OCI-LY7 (cell line): ENCODE measurements around the gene NEDD4. TPM values are rescaled to one million over a fixed set of nuclear protein-coding genes. Genes with fewer than 3 reads are reported as not detected.

Experiments used
- BruUV-seq: library from RNA; stranded (reverse); fragments of 400-500 nt; replicated peaks from 2 replicates; lab custom pipeline; 2021; lab: Mats Ljungman, UMichigan
- CTCF ChIA-PET: fragments of 300-600 bp; sonication (Branson Sonifier 250); formaldehyde crosslinking; loops from one replicate; lab custom pipeline; 2022; ENCODE audit warnings: antibody characterized with exemption; ENCODE audit not compliant: unreplicated experiment; lab: Charles Lee
- POLR2A ChIA-PET: fragments of 300-600 bp; sonication (Branson Sonifier 250); formaldehyde crosslinking; loops from one replicate; lab custom pipeline; 2022; ENCODE audit warnings: antibody characterized with exemption; lab: Charles Lee
- DNase-seq: peaks from one replicate; pipeline ENCODE4 v3.0.0-alpha.2; 2015; ENCODE audit warnings: low spot score
- H2AFZ ChIP-seq: fragments of 200-600 bp; sonication (generic), shearing (Covaris generic); 2 replicates; pipeline ENCODE4 v1.6.1; 2014; ENCODE audit warnings: mild to moderate bottlenecking, antibody characterized with exemption, low read length, moderate library complexity
- H3K27ac ChIP-seq: fragments of 200-600 bp; sonication (generic); 2 replicates; pipeline ENCODE4 v1.5.1; 2014; ENCODE audit warnings: mixed run types, low read depth, mild to moderate bottlenecking, moderate library complexity, low read length, inconsistent platforms; ENCODE audit not compliant: poor library complexity, severe bottlenecking
- H3K36me3 ChIP-seq: fragments of 200-600 bp; sonication (generic); 2 replicates; pipeline ENCODE4 v1.6.1; 2014; ENCODE audit warnings: mild to moderate bottlenecking, antibody characterized with exemption, low read length, moderate library complexity, mixed read lengths; ENCODE audit not compliant: insufficient read depth
- H3K4me1 ChIP-seq: fragments of 200-600 bp; sonication (generic); 2 replicates; pipeline ENCODE4 v1.5.1; 2014; ENCODE audit warnings: mild to moderate bottlenecking, low read length; ENCODE audit not compliant: insufficient read depth, poor library complexity, severe bottlenecking
- H3K4me2 ChIP-seq: fragments of 200-600 bp; sonication (generic); 2 replicates; pipeline ENCODE4 v1.6.1; 2014; ENCODE audit warnings: mild to moderate bottlenecking, low read length
- H3K4me3 ChIP-seq: fragments of 200-600 bp; sonication (generic); 2 replicates; pipeline ENCODE4 v1.5.1; 2014; ENCODE audit warnings: mild to moderate bottlenecking, low read depth, low read length; ENCODE audit not compliant: poor library complexity, severe bottlenecking
- H3K79me2 ChIP-seq: fragments of 200-600 bp; sonication (generic); 2 replicates; pipeline ENCODE4 v1.6.1; 2016; ENCODE audit warnings: low read depth, mild to moderate bottlenecking, low read length, moderate library complexity, mixed read lengths; ENCODE audit not compliant: insufficient read depth
- H3K9me2 ChIP-seq: fragments of 200-600 bp; sonication (generic); 2 replicates; pipeline ENCODE4 v1.6.1; 2016; ENCODE audit warnings: mild to moderate bottlenecking, low read length, mixed read lengths; ENCODE audit not compliant: insufficient read depth
- H3K9me3 ChIP-seq: fragments of 200-600 bp; sonication (generic); 2 replicates; pipeline ENCODE4 v1.6.1; 2014; ENCODE audit warnings: mild to moderate bottlenecking, mixed run types, low read length, mixed read lengths
- H4K20me1 ChIP-seq: fragments of 200-600 bp; sonication (generic); 2 replicates; pipeline ENCODE4 v1.6.1; 2014; ENCODE audit warnings: mild to moderate bottlenecking, antibody characterized with exemption, low read length, moderate library complexity, mixed read lengths; ENCODE audit not compliant: insufficient read depth
- EZH2phosphoT487 ChIP-seq: fragments of 200-600 bp; sonication (generic); IDR thresholded peaks from 2 replicates; pipeline ENCODE4 v1.6.1; 2018; ENCODE audit warnings: low read depth, borderline replicate concordance, mild to moderate bottlenecking, mixed run types, antibody characterized with exemption, low read length, moderate library complexity, mixed read lengths
- intact Hi-C: fragments of 100-400 bp; cut with micrococcal nuclease; formaldehyde crosslinking; loops from one replicate; pipeline ENCODE4 v1.10.0; 2022; ENCODE audit not compliant: unreplicated experiment
- total RNA-seq, 2 experiments: library from RNA; depleted of rRNA in 1 of 2; stranded (reverse); fragments of >200 nt in 1 of 2; shearing (Covaris generic) in 1 of 2; gene quantifications; 2 replicates each; pipeline ENCODE4 v1.2.3, GENCODE V29; 2014 to 2022
- TF ChIP-seq, protein P1 (sequence below): fragments of 200-600 bp; sonication (generic); conservative IDR thresholded peaks from 2 replicates; pipeline ENCODE4 v1.5.1; 2014; ENCODE audit warnings: mild to moderate bottlenecking, antibody characterized with exemption, low read length, moderate library complexity, mixed read lengths

Gene NEDD4
- total RNA-seq, 2 experiments from 2014 or later, result 4.8 to 12.7 TPM

DNA sequence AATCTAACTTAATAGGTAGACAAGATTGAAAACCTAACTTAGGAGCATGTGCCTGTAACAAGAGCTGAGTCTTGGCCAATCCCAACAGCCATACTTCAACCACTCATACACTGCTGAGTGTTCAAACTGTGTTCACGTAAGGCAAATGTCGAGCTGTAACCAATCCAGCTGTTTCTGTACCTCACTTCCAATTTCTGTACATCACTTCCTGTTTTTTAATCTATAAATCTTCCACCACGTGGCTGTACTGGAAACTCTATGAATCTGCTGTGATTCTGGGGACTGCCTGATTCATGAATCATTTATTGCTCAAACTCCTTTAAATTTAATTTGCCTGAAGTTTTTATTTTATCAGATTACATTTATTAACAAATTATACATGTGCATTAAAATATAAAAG lies 44.6 kb upstream of the NEDD4 start:
- POLR2A ChIA-PET, result no interaction called here
- no peaks in the 10 kb centered on the region for H3K4me1 ChIP-seq
- intact Hi-C loops, result no loop called here
- no peaks in the 10 kb centered on the region for H3K9me2 ChIP-seq
- CTCF ChIA-PET, result no interaction called here
- H3K4me2 ChIP-seq, result no peak overlapping the region
- no peak overlapping the region for H3K27ac ChIP-seq
- H2AFZ ChIP-seq, result peak overlapping the region; percentile 67
- no TSS peak for BruUV-seq
- no peaks in the 10 kb centered on the region for H3K9me3 ChIP-seq
- H4K20me1 ChIP-seq, result no peaks in the 10 kb centered on the region
- TF ChIP-seq, protein P1, sequence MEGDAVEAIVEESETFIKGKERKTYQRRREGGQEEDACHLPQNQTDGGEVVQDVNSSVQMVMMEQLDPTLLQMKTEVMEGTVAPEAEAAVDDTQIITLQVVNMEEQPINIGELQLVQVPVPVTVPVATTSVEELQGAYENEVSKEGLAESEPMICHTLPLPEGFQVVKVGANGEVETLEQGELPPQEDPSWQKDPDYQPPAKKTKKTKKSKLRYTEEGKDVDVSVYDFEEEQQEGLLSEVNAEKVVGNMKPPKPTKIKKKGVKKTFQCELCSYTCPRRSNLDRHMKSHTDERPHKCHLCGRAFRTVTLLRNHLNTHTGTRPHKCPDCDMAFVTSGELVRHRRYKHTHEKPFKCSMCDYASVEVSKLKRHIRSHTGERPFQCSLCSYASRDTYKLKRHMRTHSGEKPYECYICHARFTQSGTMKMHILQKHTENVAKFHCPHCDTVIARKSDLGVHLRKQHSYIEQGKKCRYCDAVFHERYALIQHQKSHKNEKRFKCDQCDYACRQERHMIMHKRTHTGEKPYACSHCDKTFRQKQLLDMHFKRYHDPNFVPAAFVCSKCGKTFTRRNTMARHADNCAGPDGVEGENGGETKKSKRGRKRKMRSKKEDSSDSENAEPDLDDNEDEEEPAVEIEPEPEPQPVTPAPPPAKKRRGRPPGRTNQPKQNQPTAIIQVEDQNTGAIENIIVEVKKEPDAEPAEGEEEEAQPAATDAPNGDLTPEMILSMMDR, result no peak
- TF ChIP-seq EZH2phosphoT487, result no peak
- no peak overlapping the region for H3K4me3 ChIP-seq
- no peaks in the 10 kb centered on the region for H3K36me3 ChIP-seq
- peak; percentile 12 for DNase-seq
- no peaks in the 10 kb centered on the region for H3K79me2 ChIP-seq

DNA sequence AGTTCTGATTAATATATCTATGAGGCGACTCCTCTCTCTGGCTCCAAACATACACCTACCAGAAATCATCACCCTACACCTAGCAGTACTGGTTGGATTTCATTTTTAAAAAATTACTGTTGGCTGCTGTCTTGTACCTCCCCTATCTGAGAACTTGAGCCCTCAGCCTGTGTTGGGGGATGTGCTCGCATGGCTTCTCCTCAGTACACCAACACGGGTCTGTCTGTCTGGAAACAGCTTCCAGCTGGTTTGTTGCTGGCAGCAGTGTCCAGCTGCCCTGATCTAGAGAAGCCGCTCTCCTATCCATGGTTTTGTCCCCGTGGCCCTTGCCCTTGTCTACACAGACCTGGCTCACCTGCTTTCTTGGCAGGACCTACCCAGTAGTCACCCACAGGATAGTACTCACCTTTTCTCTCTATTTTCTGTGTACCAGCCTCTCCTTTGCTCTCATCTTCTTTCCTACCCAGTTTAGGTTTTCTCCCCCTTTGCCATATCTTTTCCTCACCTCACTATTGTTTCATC lies 43.2 kb upstream of the NEDD4 start:
- Histone ChIP-seq H3K79me2 (no peaks in the 10 kb centered on the region), H3K4me3 (no peak overlapping the region), H3K9me3 (no peaks in the 10 kb centered on the region), H4K20me1 (no peaks in the 10 kb centered on the region), H2AFZ (no peak overlapping the region), H3K27ac (no peak overlapping the region), H3K36me3 (no peaks in the 10 kb centered on the region), H3K9me2 (no peaks in the 10 kb centered on the region), H3K4me2 (no peak overlapping the region), H3K4me1 (no peaks in the 10 kb centered on the region)
- intact Hi-C loops, result no loop called here
- no peak for DNase-seq
- CTCF ChIA-PET, result no interaction called here
- TF ChIP-seq, protein P1, result no peak
- TF ChIP-seq EZH2phosphoT487, result no peak
- POLR2A ChIA-PET, result interaction anchor here (0.6 kb wide), 1 partner anchor 96 kb away, joined by 3 read pairs; no protein-coding TSS in a partner anchor
- no TSS peak for BruUV-seq

DNA sequence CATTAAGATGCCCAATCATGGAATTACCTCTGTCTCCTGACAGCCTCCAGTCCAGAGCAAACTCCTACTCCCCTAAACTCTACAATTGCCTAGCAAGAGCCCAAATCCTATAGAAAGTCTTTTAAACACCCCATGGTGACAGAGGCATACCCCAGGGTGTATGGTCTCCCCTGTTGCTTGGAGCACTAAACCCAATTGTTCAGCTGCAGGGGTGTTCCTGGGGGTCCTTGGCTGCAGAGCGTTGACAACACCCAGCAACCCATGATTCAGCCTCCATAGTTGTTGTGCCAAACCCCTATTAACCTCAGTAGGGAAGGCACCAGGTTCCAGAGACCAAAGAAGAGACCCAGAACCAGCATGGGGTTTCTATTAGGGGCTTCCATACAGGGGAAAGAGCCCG lies 41.8 kb upstream of the NEDD4 start:
- TF ChIP-seq EZH2phosphoT487, result no peak
- TF ChIP-seq, protein P1, result no peak
- H3K9me2 ChIP-seq, result no peaks in the 10 kb centered on the region
- H3K4me3 ChIP-seq, result no peak overlapping the region
- no peaks in the 10 kb centered on the region for H3K4me1 ChIP-seq
- H3K9me3 ChIP-seq, result no peaks in the 10 kb centered on the region
- H4K20me1 ChIP-seq, result no peaks in the 10 kb centered on the region
- no peaks in the 10 kb centered on the region for H3K36me3 ChIP-seq
- H2AFZ ChIP-seq, result no peak overlapping the region
- no peak for DNase-seq
- BruUV-seq, result no TSS peak
- H3K27ac ChIP-seq, result no peak overlapping the region
- intact Hi-C loops, result no loop called here
- no peak overlapping the region for H3K4me2 ChIP-seq
- no peaks in the 10 kb centered on the region for H3K79me2 ChIP-seq
- ChIA-PET CTCF (no interaction called here), POLR2A (no interaction called here)
